Subcutaneous adipose tissue (tissue), 4 donors: Measurements from ENCODE around the gene TRHDE. TPM values are rescaled to one million over a fixed set of nuclear protein-coding genes. Genes with fewer than 3 reads are reported as not detected.

Experiments used
- CTCF ChIP-seq: fragments of 450-650 bp; IDR thresholded peaks from one replicate; pipeline ENCODE4 v1.5.1; 2016; ENCODE audit warnings: low read depth, mild to moderate bottlenecking, control low read depth, antibody characterized with exemption, moderate library complexity
- total RNA-seq, 4 donors: library from RNA; depleted of rRNA; stranded (reverse); fragments of >200 nt; gene quantifications; one replicate each; pipeline ENCODE4 v1.1.0, GENCODE V29; 2016

Gene TRHDE
- total RNA-seq, 4 donors from 2014 or later = 17.7 to 30.9 (median 26.1) TPM

GRCh38 chr12:72337382-72337781, 65.2 kb downstream of the TRHDE start:
- TF ChIP-seq CTCF = no peak

- TF ChIP-seq CTCF = no peak
Observed at GRCh38 chr12:72337946-72338345, 65.8 kb downstream of the TRHDE start.

- TF ChIP-seq CTCF = no peak
Observed at GRCh38 chr12:72338437-72338836, 66.3 kb downstream of the TRHDE start.

- no peak for TF ChIP-seq CTCF
Observed at GRCh38 chr12:72346363-72346944, 74.3 kb downstream of the TRHDE start.

GRCh38 chr12:72349491-72349890, 77.3 kb downstream of the TRHDE start:
- TF ChIP-seq CTCF = no peak

- TF ChIP-seq CTCF = no peak
Observed at GRCh38 chr12:72359416-72359815, 87.2 kb downstream of the TRHDE start.

GRCh38 chr12:72365151-72365550, 93.0 kb downstream of the TRHDE start:
- TF ChIP-seq CTCF = no peak

- no peak for TF ChIP-seq CTCF
Observed at GRCh38 chr12:72366255-72366654, 94.1 kb downstream of the TRHDE start.
